K562 (cell line): ENCODE results near the gene KCP. TPM values are rescaled to one million over a fixed set of nuclear protein-coding genes. Genes with fewer than 3 reads are reported as not detected.

Source experiments
- CEBPG ChIP-seq, 3 experiments: fragments of 200-800 bp in 1 of 3; sonication (Bioruptor generic) in 1 of 3; sonication (generic) in 1 of 3; formaldehyde crosslinking in 1 of 3; IDR thresholded peaks in 2 of 3; conservative IDR thresholded peaks in 1 of 3; 2 replicates each; pipeline versions ENCODE4 v1.6.1 to v1.8.0; 2016 to 2022; ENCODE audit warnings: missing compliant biosample characterization in 2 of 3, missing genetic modification characterization in 2 of 3, mild to moderate bottlenecking in 1 of 3, missing genetic modification reagents in 1 of 3
- ELF4 ChIP-seq: fragments of 450-650 bp; formaldehyde crosslinking; IDR thresholded peaks from 2 replicates; pipeline ENCODE4 v1.4.0; 2022; ENCODE audit warnings: missing genetic modification characterization
- FOXA3 ChIP-seq, 2 experiments: fragments of 450-650 bp in 1 of 2; sonication (generic) in 1 of 2; formaldehyde crosslinking; IDR thresholded peaks in 1 of 2; conservative IDR thresholded peaks in 1 of 2; 2 replicates each; pipeline versions ENCODE4 v1.4.0 to v1.8.0; 2020 to 2022; ENCODE audit warnings: mild to moderate bottlenecking in 2 of 2, missing genetic modification reagents in 1 of 2
- NELFE ChIP-seq: IDR thresholded peaks from 2 replicates; pipeline ENCODE4 v1.6.1; 2011; ENCODE audit warnings: mild to moderate bottlenecking; ENCODE audit not compliant: insufficient read depth, insufficient read length
- NR3C1 ChIP-seq: sonication (generic); formaldehyde crosslinking; IDR thresholded peaks from 2 replicates; pipeline ENCODE4 v1.8.1; 2022; ENCODE audit warnings: missing genetic modification reagents
- SIX5 ChIP-seq, 2 experiments: IDR thresholded peaks; 2 replicates each; pipeline ENCODE4 v1.6.1; 2011; ENCODE audit warnings: low read length in 2 of 2, borderline replicate concordance in 1 of 2, low read depth in 1 of 2, mild to moderate bottlenecking in 1 of 2, moderate library complexity in 1 of 2; ENCODE audit not compliant: insufficient read depth in 1 of 2
- ZNF324 ChIP-seq: fragments of 250-450 bp; sonication (Bioruptor Pico); IDR thresholded peaks from 2 replicates; pipeline ENCODE4 v1.4.0; 2020; ENCODE audit warnings: mild to moderate bottlenecking
- ZNF507 ChIP-seq: conservative IDR thresholded peaks from 2 replicates; pipeline ENCODE4 v1.6.1; 2017; ENCODE audit warnings: missing genetic modification characterization, missing compliant biosample characterization
- polyA plus RNA-seq, 8 experiments: library from polyadenylated mRNA; depleted of rRNA in 4 of 8; stranded (reverse) in 5 of 8; unstranded in 3 of 8; fragments of >200 nt; fragmentation: Nextera tagmentation in 2 of 8; fragmentation: Illumina TruSeq in 1 of 8; extraction: Ambion mirVana in 2 of 8; extraction: Trizol in 1 of 8; gene quantifications; 2 replicates each; pipeline versions ENCODE4 v1.2.1 to v1.2.3, GENCODE V29; 2011 to 2014; ENCODE audit warnings: inconsistent platforms in 1 of 8, missing spikeins in 1 of 8
- total RNA-seq, 7 experiments: library from RNA; depleted of rRNA in 6 of 7; stranded (reverse); fragments of >200 nt in 6 of 7; fragmentation: Illumina TruSeq in 2 of 7; extraction: Trizol in 2 of 7; gene quantifications; 2 replicates each; pipeline versions ENCODE4 v1.2.1 to v1.2.3, GENCODE V29; 2011 to 2021; ENCODE audit warnings: low replicate concordance in 1 of 7
- TF ChIP-seq, protein P1 (sequence below): IDR thresholded peaks from 3 replicates; pipeline ENCODE4 v1.6.1; 2011; ENCODE audit warnings: borderline replicate concordance, mild to moderate bottlenecking, moderate library complexity; ENCODE audit not compliant: insufficient read length; ENCODE audit errors: extremely low read depth
- TF ChIP-seq, protein P2 (sequence below): sonication (generic); formaldehyde crosslinking; IDR thresholded peaks from 2 replicates; pipeline ENCODE4 v1.8.1; 2022; ENCODE audit warnings: missing genetic modification reagents
- TF ChIP-seq, protein P3 (sequence below): fragments of 450-650 bp; IDR thresholded peaks from 2 replicates; pipeline ENCODE4 v1.6.1; 2018; ENCODE audit not compliant: partially characterized antibody
- TF ChIP-seq, protein P4 (sequence below): sonication (generic); formaldehyde crosslinking; IDR thresholded peaks from 2 replicates; pipeline ENCODE4 v1.9.0; 2022; ENCODE audit warnings: mild to moderate bottlenecking, missing genetic modification reagents
- TF ChIP-seq, protein P5 (sequence below), 2 experiments: fragments of 450-650 bp; conservative IDR thresholded peaks; 2 replicates each; pipeline ENCODE4 v1.6.1; 2017; ENCODE audit warnings: mild to moderate bottlenecking in 2 of 2, moderate library complexity in 2 of 2
- TF ChIP-seq, protein P6 (sequence below): fragments of 450-650 bp; IDR thresholded peaks from 2 replicates; pipeline ENCODE4 v1.6.1; 2017; ENCODE audit warnings: antibody characterized with exemption

KCP gene
- total and polyA plus RNA-seq, 9 of the 15 experiments (the other 6 are each of a cell fraction or from before 2014, with no cell fraction given), result 0.06 to 0.17 (median 0.12) TPM; not detected in 3

DNA sequence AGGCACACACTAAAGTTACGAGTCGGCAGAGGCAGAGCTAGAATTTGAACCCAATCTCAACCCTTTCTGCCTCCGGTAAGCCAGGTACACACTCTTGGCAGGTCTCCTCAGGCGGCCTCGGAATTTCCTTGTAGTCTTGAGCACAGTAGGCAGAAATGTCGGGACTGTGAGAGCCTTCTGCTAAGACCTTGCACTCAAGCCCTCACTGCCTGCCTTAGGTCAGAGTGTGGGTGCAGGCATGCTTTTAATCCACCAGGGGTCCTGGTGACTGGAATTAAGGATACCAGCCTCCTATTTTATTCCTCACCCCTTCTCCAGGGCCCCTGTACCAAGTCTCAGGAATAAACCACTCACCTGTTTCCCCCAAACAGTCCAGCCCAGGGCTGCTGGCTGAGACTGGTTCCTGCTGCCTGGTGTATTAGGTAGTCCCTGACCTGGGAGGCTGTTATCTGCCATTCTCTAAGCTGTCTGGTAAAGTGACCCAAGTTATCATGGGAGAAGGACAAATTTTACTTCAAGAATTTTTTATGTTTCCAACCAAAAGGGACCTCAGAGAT lies 47.0 kb downstream of the KCP start (continued):
- TF ChIP-seq, protein P1, sequence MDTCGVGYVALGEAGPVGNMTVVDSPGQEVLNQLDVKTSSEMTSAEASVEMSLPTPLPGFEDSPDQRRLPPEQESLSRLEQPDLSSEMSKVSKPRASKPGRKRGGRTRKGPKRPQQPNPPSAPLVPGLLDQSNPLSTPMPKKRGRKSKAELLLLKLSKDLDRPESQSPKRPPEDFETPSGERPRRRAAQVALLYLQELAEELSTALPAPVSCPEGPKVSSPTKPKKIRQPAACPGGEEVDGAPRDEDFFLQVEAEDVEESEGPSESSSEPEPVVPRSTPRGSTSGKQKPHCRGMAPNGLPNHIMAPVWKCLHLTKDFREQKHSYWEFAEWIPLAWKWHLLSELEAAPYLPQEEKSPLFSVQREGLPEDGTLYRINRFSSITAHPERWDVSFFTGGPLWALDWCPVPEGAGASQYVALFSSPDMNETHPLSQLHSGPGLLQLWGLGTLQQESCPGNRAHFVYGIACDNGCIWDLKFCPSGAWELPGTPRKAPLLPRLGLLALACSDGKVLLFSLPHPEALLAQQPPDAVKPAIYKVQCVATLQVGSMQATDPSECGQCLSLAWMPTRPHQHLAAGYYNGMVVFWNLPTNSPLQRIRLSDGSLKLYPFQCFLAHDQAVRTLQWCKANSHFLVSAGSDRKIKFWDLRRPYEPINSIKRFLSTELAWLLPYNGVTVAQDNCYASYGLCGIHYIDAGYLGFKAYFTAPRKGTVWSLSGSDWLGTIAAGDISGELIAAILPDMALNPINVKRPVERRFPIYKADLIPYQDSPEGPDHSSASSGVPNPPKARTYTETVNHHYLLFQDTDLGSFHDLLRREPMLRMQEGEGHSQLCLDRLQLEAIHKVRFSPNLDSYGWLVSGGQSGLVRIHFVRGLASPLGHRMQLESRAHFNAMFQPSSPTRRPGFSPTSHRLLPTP, result no peak
- TF ChIP-seq, protein P2, sequence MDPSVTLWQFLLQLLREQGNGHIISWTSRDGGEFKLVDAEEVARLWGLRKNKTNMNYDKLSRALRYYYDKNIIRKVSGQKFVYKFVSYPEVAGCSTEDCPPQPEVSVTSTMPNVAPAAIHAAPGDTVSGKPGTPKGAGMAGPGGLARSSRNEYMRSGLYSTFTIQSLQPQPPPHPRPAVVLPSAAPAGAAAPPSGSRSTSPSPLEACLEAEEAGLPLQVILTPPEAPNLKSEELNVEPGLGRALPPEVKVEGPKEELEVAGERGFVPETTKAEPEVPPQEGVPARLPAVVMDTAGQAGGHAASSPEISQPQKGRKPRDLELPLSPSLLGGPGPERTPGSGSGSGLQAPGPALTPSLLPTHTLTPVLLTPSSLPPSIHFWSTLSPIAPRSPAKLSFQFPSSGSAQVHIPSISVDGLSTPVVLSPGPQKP (CRISPR knock-in tag), result no peak
- TF ChIP-seq NELFE (no peak), SIX5 (IDR thresholded peaks at IDR 0.05; ENCODE audit: borderline replicate concordance in 1 of 2, insufficient read depth in 1 of 2, low read depth in 1 of 2, low read length in 2 of 2) (no peak), NR3C1 (CRISPR knock-in tag) (no peak), ZNF324 (CRISPR knock-in tag) (no peak), CEBPG (CRISPR knock-in tag; IDR thresholded peaks at IDR 0.05) (no peak), CEBPG (tag; conservative IDR thresholded peaks at IDR 0.05 in 1 of 2, IDR thresholded peaks at IDR 0.05 in 1 of 2) (no peak), ELF4 (CRISPR knock-in tag) (no peak), ZNF507 (tag) (no peak), FOXA3 (CRISPR knock-in tag; conservative IDR thresholded peaks at IDR 0.05 in 1 of 2, IDR thresholded peaks at IDR 0.05 in 1 of 2) (no peak)
- TF ChIP-seq, protein P3, sequence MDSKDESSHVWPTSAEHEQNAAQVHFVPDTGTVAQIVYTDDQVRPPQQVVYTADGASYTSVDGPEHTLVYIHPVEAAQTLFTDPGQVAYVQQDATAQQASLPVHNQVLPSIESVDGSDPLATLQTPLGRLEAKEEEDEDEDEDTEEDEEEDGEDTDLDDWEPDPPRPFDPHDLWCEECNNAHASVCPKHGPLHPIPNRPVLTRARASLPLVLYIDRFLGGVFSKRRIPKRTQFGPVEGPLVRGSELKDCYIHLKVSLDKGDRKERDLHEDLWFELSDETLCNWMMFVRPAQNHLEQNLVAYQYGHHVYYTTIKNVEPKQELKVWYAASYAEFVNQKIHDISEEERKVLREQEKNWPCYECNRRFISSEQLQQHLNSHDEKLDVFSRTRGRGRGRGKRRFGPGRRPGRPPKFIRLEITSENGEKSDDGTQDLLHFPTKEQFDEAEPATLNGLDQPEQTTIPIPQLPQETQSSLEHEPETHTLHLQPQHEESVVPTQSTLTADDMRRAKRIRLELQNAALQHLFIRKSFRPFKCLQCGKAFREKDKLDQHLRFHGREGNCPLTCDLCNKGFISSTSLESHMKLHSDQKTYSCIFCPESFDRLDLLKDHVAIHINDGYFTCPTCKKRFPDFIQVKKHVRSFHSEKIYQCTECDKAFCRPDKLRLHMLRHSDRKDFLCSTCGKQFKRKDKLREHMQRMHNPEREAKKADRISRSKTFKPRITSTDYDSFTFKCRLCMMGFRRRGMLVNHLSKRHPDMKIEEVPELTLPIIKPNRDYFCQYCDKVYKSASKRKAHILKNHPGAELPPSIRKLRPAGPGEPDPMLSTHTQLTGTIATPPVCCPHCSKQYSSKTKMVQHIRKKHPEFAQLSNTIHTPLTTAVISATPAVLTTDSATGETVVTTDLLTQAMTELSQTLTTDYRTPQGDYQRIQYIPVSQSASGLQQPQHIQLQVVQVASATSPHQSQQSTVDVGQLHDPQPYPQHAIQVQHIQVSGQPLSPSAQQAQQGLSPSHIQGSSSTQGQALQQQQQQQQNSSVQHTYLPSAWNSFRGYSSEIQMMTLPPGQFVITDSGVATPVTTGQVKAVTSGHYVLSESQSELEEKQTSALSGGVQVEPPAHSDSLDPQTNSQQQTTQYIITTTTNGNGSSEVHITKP, result peak; percentile 48
- TF ChIP-seq, protein P4, sequence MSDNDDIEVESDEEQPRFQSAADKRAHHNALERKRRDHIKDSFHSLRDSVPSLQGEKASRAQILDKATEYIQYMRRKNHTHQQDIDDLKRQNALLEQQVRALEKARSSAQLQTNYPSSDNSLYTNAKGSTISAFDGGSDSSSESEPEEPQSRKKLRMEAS (CRISPR knock-in tag), result peak; percentile 32; the same call in 1 of the 2 replicates
- TF ChIP-seq, protein P5, sequence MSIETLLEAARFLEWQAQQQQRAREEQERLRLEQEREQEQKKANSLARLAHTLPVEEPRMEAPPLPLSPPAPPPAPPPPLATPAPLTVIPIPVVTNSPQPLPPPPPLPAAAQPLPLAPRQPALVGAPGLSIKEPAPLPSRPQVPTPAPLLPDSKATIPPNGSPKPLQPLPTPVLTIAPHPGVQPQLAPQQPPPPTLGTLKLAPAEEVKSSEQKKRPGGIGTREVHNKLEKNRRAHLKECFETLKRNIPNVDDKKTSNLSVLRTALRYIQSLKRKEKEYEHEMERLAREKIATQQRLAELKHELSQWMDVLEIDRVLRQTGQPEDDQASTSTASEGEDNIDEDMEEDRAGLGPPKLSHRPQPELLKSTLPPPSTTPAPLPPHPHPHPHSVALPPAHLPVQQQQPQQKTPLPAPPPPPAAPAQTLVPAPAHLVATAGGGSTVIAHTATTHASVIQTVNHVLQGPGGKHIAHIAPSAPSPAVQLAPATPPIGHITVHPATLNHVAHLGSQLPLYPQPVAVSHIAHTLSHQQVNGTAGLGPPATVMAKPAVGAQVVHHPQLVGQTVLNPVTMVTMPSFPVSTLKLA (conservative IDR thresholded peaks at IDR 0.05), result peak in 1 of 2 experiments; percentile 47; a peak in 1 of 4 replicates
- TF ChIP-seq, protein P6, sequence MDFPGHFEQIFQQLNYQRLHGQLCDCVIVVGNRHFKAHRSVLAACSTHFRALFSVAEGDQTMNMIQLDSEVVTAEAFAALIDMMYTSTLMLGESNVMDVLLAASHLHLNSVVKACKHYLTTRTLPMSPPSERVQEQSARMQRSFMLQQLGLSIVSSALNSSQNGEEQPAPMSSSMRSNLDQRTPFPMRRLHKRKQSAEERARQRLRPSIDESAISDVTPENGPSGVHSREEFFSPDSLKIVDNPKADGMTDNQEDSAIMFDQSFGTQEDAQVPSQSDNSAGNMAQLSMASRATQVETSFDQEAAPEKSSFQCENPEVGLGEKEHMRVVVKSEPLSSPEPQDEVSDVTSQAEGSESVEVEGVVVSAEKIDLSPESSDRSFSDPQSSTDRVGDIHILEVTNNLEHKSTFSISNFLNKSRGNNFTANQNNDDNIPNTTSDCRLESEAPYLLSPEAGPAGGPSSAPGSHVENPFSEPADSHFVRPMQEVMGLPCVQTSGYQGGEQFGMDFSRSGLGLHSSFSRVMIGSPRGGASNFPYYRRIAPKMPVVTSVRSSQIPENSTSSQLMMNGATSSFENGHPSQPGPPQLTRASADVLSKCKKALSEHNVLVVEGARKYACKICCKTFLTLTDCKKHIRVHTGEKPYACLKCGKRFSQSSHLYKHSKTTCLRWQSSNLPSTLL, result no peak
